T-helper 17 cell (primary cell): ENCODE data around the gene SLC39A3. TPM values are rescaled to one million over a fixed set of nuclear protein-coding genes. Genes with fewer than 3 reads are reported as not detected.
A peak's percentile ranks its signal among the peaks of the same experiment; 100 is the strongest.

ENCODE experiments used
- ATAC-seq: fragments of 150-1000 bp; cut with Tn5 transposase; 2 replicates; pipeline ENCODE4 v1.10.0; 2021; ENCODE audit warnings: mild to moderate bottlenecking, moderate library complexity
- DNase-seq, 3 donors: peaks; one replicate each; pipeline versions ENCODE4 v3.0.0 to v3.0.0-alpha.2; 2020 to 2021
- H3K9me3 ChIP-seq: one replicate; pipeline ENCODE4 v1.7.0; 2013; ENCODE audit warnings: low read length, mild to moderate bottlenecking; ENCODE audit not compliant: control insufficient read depth, poor library complexity, severe bottlenecking
- H3K27ac Mint-ChIP-seq: one replicate; pipeline ENCODE4 v1.8.0; 2022; ENCODE audit warnings: mild to moderate bottlenecking, moderate library complexity, mixed read lengths
- H3K27me3 Mint-ChIP-seq: one replicate; pipeline ENCODE4 v1.8.0; 2022; ENCODE audit warnings: mixed read lengths
- H3K36me3 Mint-ChIP-seq: one replicate; pipeline ENCODE4 v1.8.0; 2022; ENCODE audit warnings: low read depth, mixed read lengths
- H3K4me1 Mint-ChIP-seq: one replicate; pipeline ENCODE4 v1.8.0; 2022; ENCODE audit warnings: mild to moderate bottlenecking, mixed read lengths
- H3K4me3 Mint-ChIP-seq: one replicate; pipeline ENCODE4 v1.8.0; 2022; ENCODE audit warnings: mild to moderate bottlenecking, moderate library complexity, mixed read lengths
- total RNA-seq, 4 donors: library from RNA in 2 of 4; stranded (reverse) in 2 of 4; gene quantifications; one replicate each; pipeline ENCODE4 v1.2.3 and lab custom pipeline; 2022 to 2026

SLC39A3 gene
- total RNA-seq, 2 donors from 2014 or later: 12.3 to 20.6 TPM

DNA sequence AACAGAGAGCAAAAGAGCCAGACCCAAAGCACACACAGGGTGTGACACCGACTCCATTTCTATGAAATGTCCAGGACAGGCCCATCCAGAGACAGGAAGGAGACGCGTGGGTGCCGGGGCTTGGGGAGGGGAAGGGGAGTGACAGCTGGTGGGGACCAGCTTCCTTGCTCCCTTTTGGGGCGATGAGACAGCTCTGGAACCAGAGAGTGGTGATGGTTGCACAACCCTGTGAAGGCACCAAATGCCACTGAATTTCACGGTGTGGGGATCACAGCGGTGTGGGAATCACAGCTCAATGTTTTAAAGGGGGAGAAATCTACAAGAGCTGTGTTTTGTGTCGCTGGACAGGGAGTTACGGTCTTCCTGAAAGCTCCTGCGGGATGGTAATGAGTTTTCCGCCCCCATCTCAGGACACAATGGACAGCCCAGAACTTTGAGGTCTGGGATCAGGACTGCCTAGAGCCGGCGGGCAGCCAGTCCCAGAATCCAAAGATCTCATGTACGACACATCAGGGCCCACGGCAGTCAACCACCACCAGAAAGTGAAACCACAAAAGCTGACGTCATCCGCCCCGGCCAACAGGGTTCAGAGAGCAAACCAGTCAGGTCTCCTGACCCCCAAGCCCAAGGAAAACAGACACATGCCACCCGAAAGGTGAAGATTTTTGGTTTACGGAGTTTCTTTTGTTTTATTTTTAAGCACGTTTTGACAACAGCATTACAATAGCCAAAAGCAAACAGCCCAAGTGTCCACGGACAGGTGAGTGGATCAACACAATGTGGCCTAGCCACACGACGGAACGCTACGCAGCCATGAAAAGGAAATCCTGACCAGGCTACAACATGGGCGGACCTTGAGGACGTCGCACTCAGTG lies 36.0 kb upstream of the SLC39A3 start:
- H3K27ac Mint-ChIP-seq: peak overlapping the region; percentile 96
- H3K9me3 ChIP-seq: no peaks in the 10 kb centered on the region
- H3K36me3 Mint-ChIP-seq: no peaks in the 10 kb centered on the region
- no peaks in the 10 kb centered on the region for H3K27me3 Mint-ChIP-seq
- peak overlapping the region; percentile 91 for H3K4me3 Mint-ChIP-seq
- DNase-seq (peak; percentile 30 to 35 (median 34)), ATAC-seq (peak; percentile 84)
- peaks cover 25% of the 10 kb centered on the region for H3K4me1 Mint-ChIP-seq

DNA sequence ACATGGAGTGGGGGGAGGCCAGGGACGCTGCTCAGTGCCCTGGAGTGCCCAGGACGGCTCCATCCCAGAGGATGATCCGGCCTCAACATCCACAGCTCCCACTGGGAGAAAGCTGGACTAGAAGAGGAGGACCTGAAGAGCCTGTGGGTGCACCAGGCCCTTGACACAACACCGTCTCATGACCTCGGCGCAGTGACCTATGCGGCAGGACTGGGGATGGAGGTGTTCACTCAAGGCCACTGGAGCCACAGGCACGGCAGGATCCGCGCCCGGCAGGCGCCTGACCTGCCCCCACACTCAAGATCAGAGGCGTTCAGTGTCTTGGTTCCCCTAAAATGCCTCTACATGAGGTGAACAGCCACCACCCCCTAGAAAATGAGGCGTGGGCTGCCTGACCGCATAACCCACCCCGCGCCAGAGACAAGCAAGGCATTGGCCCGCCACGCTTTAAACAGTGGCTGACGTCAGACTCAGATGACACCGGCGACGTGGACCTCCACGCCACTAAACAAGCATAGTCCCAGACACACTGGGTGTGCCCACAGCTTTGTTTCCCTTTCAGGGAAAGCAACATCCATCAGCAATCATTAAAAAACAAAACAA lies 35.2 kb upstream of the SLC39A3 start:
- no peak for ATAC-seq
- no peaks in the 10 kb centered on the region for H3K9me3 ChIP-seq
- Mint-ChIP-seq H3K4me1 (peaks cover 21% of the 10 kb centered on the region), H3K4me3 (peak overlapping the region; percentile 91), H3K27ac (peak overlapping the region; percentile 96), H3K27me3 (no peaks in the 10 kb centered on the region), H3K36me3 (no peaks in the 10 kb centered on the region)
- DNase-seq: no peak

DNA sequence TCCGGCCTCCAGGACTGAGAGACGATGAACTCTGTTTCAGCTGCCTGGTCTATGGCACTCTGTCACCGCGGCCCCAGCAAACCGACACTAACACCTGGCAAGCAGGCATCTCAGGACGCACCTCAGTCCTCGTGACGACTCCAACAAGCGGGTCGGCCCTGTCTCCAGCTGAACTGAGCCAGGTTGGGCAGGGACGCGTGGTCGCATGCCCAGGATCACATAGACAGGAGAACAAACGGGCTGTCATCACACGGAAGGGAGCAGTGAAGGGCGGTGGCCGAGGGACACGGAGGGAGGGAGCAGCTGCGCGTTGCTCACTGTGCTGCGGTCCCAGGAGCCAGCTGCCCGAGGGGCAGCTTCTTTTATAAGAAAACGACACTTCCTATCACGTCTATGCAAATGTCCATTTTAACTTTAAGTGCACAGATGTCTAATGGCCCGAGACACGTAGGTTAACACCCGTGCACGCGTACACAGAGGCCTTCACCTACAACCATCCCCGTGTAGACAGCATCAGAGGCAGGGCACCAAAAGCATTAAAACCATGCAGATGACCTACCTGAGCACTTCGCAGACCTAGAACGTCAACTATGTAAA lies 34.4 kb upstream of the SLC39A3 start:
- Mint-ChIP-seq H3K4me3 (no peak overlapping the region), H3K27ac (peak overlapping the region; percentile 96), H3K27me3 (no peaks in the 10 kb centered on the region), H3K4me1 (peaks cover 20% of the 10 kb centered on the region), H3K36me3 (no peaks in the 10 kb centered on the region)
- ATAC-seq: no peak
- DNase-seq: no peak
- no peaks in the 10 kb centered on the region for H3K9me3 ChIP-seq

GRCh38 chr19:2771786-2772674 lies 32.2 kb upstream of the SLC39A3 start:
- ATAC-seq (no peak), DNase-seq (no peak)
- H3K9me3 ChIP-seq: no peaks in the 10 kb centered on the region
- Mint-ChIP-seq H3K4me1 (peaks cover 20% of the 10 kb centered on the region), H3K4me3 (no peak overlapping the region), H3K36me3 (no peaks in the 10 kb centered on the region), H3K27me3 (no peaks in the 10 kb centered on the region), H3K27ac (no peak overlapping the region)

DNA sequence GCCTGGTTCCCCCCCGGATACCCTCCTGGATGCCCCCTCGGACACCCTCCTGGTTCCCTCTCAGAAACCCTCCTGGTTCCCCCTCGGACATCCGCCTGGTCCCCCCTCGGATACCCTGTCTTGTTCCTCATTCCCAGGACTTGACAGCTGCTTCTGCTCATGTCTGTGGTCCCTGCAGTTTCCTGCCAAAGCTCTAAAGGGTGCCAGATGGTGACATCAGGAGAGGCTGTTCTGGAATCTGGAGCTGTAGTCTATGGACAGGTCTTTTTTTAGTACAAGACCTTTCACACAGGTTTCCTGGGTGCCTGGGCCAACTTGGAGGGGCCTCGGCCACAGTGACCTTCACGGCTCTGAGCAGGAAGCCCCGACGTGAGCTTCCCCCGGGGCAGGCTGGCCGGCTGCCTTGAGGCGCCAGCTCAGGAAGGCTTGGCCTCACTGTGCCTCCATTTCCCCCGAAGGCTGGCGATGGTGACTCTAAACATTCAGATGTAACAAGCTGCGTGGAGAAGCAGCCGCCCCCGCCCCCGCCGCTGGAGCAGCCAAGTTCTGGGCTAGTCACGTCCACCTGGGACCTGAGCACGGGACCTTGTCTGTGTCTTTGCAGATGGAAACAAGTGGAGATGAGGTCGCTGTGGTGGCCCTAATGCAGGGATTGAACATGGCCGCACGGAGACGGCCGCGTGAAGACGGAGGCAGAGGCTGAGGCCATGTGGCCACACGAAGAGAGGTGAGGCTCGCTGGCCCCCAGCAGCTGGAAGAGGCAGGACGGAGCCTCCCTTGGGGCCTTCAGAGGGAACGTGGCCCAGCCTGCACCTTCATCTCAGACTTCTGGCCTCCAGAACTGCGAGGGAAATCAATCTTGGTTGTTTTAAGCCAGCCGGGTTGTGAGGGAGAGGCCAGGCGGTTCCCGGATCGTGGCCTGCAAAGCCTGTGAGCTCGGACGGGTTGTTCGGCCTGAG lies 30.5 kb upstream of the SLC39A3 start:
- H3K9me3 ChIP-seq: no peaks in the 10 kb centered on the region
- H3K36me3 Mint-ChIP-seq: no peaks in the 10 kb centered on the region
- H3K27me3 Mint-ChIP-seq: no peaks in the 10 kb centered on the region
- ATAC-seq (no peak), DNase-seq (no peak)
- no peak overlapping the region for H3K27ac Mint-ChIP-seq
- H3K4me1 Mint-ChIP-seq: peaks cover 12% of the 10 kb centered on the region
- H3K4me3 Mint-ChIP-seq: no peak overlapping the region

DNA sequence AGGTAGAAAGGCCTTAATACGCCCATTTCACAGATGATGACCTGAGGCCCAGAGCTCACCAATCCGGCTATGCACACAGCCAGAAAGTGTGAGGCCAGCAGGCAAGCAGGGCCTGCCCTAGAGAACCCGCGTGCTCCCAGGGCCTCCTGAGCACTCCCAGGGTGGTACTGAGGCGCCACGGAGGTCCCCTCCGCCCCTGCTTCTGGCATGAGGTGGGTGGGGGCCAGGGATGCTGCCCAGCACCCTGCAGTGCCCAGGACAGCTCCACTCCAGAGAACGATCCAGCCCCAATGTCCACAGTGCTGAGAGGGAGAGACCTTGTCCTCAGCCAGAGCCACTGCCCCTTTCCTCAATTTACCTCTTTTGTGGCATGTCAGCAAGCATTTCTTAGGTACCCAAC lies 29.4 kb upstream of the SLC39A3 start:
- no peak overlapping the region for H3K4me3 Mint-ChIP-seq
- no peak for ATAC-seq

GRCh38 chr19:2768365-2769132 lies 28.7 kb upstream of the SLC39A3 start:
- Mint-ChIP-seq H3K36me3 (no peaks in the 10 kb centered on the region), H3K4me3 (no peak overlapping the region), H3K4me1 (peaks cover 6% of the 10 kb centered on the region), H3K27me3 (no peaks in the 10 kb centered on the region), H3K27ac (peak overlapping the region; percentile 76)
- H3K9me3 ChIP-seq: no peaks in the 10 kb centered on the region
- no peak for ATAC-seq
- DNase-seq: no peak

More for the DNA sequence above, 29.4 kb upstream of the SLC39A3 start:
- H3K27ac Mint-ChIP-seq: peak overlapping the region; percentile 76
- peaks cover 6% of the 10 kb centered on the region for H3K4me1 Mint-ChIP-seq
- no peak for DNase-seq
- H3K36me3 Mint-ChIP-seq: no peaks in the 10 kb centered on the region
- H3K9me3 ChIP-seq: no peaks in the 10 kb centered on the region
- H3K27me3 Mint-ChIP-seq: no peaks in the 10 kb centered on the region

DNA sequence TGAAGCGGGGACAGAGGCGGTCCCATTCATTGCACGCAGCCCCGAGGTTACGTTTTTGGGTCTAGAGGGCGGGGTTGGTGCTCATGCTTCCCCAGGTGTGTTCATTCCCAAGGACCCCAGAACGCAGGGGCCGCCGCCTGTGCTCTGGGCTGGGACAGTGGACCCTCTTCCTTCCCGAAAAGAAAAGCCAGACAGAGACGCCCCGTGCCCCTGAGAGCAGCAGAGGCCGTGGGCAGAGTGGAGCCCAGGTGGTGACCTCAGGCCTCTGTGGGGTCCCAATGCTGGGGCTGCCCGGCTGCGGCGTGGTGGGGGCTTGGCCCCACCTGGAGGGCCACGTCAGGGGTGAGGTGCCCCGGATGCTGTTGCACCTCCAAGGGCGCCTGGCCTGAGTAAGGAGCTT lies 27.9 kb upstream of the SLC39A3 start:
- DNase-seq (no peak), ATAC-seq (no peak)
- no peak overlapping the region for H3K27ac Mint-ChIP-seq
- peaks cover 6% of the 10 kb centered on the region for H3K4me1 Mint-ChIP-seq
- H3K4me3 Mint-ChIP-seq: no peak overlapping the region
- H3K36me3 Mint-ChIP-seq: no peaks in the 10 kb centered on the region
- H3K27me3 Mint-ChIP-seq: no peaks in the 10 kb centered on the region
- H3K9me3 ChIP-seq: no peaks in the 10 kb centered on the region

DNA sequence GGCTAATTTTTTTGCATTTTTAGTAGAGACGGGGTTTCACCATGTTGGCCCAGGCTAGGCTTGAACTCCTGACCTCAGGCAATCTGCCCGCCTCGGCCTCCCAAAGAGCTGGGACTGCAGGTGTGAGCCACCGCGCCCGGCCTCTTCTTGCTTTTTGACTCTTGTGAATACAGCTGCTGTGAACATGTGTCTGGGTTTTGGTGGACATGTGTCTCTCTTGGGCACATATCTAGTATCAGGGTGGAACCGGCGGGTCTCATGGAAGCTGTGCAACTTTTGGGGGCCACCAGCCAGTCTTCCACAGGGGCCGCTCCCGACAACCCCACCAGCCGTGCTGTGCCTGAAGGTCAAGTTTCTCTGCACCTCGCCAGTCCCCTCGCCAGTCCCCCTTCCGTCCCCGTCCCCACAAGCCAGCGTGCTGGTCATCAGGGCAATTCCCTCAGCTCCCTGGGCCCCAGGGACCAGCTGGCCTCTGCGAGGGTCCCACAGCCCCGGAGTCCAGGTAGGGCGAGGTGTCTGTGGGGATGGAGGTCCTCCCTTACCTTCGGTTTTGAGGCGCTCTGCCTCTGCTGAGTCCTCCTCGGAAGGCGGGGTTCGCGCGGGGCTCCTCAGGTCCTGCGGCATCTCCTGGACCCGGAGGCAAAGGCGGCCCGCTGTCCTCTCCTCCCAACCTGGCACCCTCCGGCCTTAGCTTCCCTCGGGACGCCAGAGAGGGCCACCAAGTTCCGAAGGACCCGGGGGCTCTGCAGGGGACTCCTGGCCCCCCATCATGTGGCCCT lies 27.0 kb upstream of the SLC39A3 start:
- Mint-ChIP-seq H3K4me1 (no peaks in the 10 kb centered on the region), H3K36me3 (no peaks in the 10 kb centered on the region), H3K27me3 (no peaks in the 10 kb centered on the region), H3K4me3 (no peak overlapping the region), H3K27ac (no peak overlapping the region)
- ATAC-seq: no peak
- no peak for DNase-seq
- H3K9me3 ChIP-seq: no peaks in the 10 kb centered on the region

GRCh38 chr19:2765376-2765775 lies 25.6 kb upstream of the SLC39A3 start:
- H3K4me1 Mint-ChIP-seq: no peaks in the 10 kb centered on the region
- DNase-seq (no peak), ATAC-seq (no peak)
- H3K27ac Mint-ChIP-seq: no peak overlapping the region
- H3K27me3 Mint-ChIP-seq: no peaks in the 10 kb centered on the region
- no peaks in the 10 kb centered on the region for H3K9me3 ChIP-seq
- no peak overlapping the region for H3K4me3 Mint-ChIP-seq
- H3K36me3 Mint-ChIP-seq: no peaks in the 10 kb centered on the region

GRCh38 chr19:2764945-2765344 lies 25.1 kb upstream of the SLC39A3 start:
- ATAC-seq: no peak
- Mint-ChIP-seq H3K36me3 (no peaks in the 10 kb centered on the region), H3K4me1 (no peaks in the 10 kb centered on the region), H3K4me3 (no peak overlapping the region), H3K27ac (no peak overlapping the region), H3K27me3 (no peaks in the 10 kb centered on the region)
- no peak for DNase-seq
- no peaks in the 10 kb centered on the region for H3K9me3 ChIP-seq
